ENCODE results near the gene CSDE1. TPM values are rescaled to one million over a fixed set of nuclear protein-coding genes. Genes with fewer than 3 reads are reported as not detected.
A peak's percentile ranks its signal among the peaks of the same experiment; 100 is the strongest.

CSDE1 gene
- total RNA-seq, 1 experiment from 2014 or later, result 536 TPM

GRCh38 chr1:114771992-114772391 lies 14.2 kb upstream of the CSDE1 start:
- Histone ChIP-seq H3K9me3 (ENCODE audit: insufficient read depth, low read depth) (no peaks in the 10 kb centered on the region), H3K79me2 (ENCODE audit: low read depth) (no peaks in the 10 kb centered on the region), H3K4me3 (no peak overlapping the region), H2AFZ (no peak overlapping the region), H3K27me3 (ENCODE audit: insufficient read depth, low read depth) (no peaks in the 10 kb centered on the region), H3F3A (ENCODE audit: insufficient read depth, low read depth) (peaks cover 3% of the 10 kb centered on the region; the same call in 1 of the 2 replicates), H3K27ac (no peak overlapping the region), H3K4me2 (no peak overlapping the region), H3K9me2 (ENCODE audit: insufficient read depth) (no peaks in the 10 kb centered on the region), H3K36me3 (ENCODE audit: low read depth) (peaks cover 29% of the 10 kb centered on the region), H3K4me1 (replicated peaks; ENCODE audit: insufficient read depth) (no peaks in the 10 kb centered on the region), H4K20me1 (ENCODE audit: insufficient read depth) (peaks cover 3% of the 10 kb centered on the region; the same call in 1 of the 2 replicates)
- intact Hi-C loops (cut with micrococcal nuclease; ENCODE audit: unreplicated experiment), result no loop called here
- BruUV-seq (replicated peaks), result no TSS peak
- TF ChIP-seq EZH2 (IDR thresholded peaks at IDR 0.05; ENCODE audit: low read depth) (no peak), CTCF (conservative IDR thresholded peaks at IDR 0.05) (no peak)
- ChIA-PET CTCF (no interaction called here), POLR2A (ENCODE audit: unreplicated experiment) (interaction anchor here (0.7 kb wide), 2 partner anchors 102 to 104 kb away, joined by 4 to 5 read pairs; partner anchors contain the start of gene DENND2C)
- DNase-seq, result no peak

GRCh38 chr1:114770989-114771388 lies 13.2 kb upstream of the CSDE1 start:
- no peak overlapping the region for H3K4me2 ChIP-seq
- H3K4me3 ChIP-seq, result no peak overlapping the region
- ChIA-PET POLR2A (ENCODE audit: unreplicated experiment) (interaction anchor here (0.6 to 1.0 kb wide), 2 partner anchors 15 to 454 kb away, joined by 4 to 5 read pairs; no protein-coding TSS in a partner anchor), CTCF (no interaction called here)
- TF ChIP-seq CTCF (conservative IDR thresholded peaks at IDR 0.05), result no peak
- TF ChIP-seq EZH2 (IDR thresholded peaks at IDR 0.05; ENCODE audit: low read depth), result no peak
- no peaks in the 10 kb centered on the region for H3K9me2 ChIP-seq (ENCODE audit: insufficient read depth)
- DNase-seq, result no peak
- no peaks in the 10 kb centered on the region for H3K79me2 ChIP-seq (ENCODE audit: low read depth)
- H3K36me3 ChIP-seq (ENCODE audit: low read depth), result peaks cover 23% of the 10 kb centered on the region
- H3K27ac ChIP-seq, result no peak overlapping the region
- no peaks in the 10 kb centered on the region for H3K9me3 ChIP-seq (ENCODE audit: insufficient read depth, low read depth)
- H3K4me1 ChIP-seq (replicated peaks; ENCODE audit: insufficient read depth), result no peaks in the 10 kb centered on the region
- no peak overlapping the region for H2AFZ ChIP-seq
- no peaks in the 10 kb centered on the region for H3F3A ChIP-seq (ENCODE audit: insufficient read depth, low read depth)
- H3K27me3 ChIP-seq (ENCODE audit: insufficient read depth, low read depth), result no peaks in the 10 kb centered on the region
- BruUV-seq (replicated peaks), result no TSS peak
- intact Hi-C loops (cut with micrococcal nuclease; ENCODE audit: unreplicated experiment), result no loop called here
- H4K20me1 ChIP-seq (ENCODE audit: insufficient read depth), result no peaks in the 10 kb centered on the region

- intact Hi-C loops (cut with micrococcal nuclease; ENCODE audit: unreplicated experiment), result no loop called here
- Histone ChIP-seq H2AFZ (no peak overlapping the region), H4K20me1 (ENCODE audit: insufficient read depth) (no peaks in the 10 kb centered on the region), H3K36me3 (ENCODE audit: low read depth) (no peaks in the 10 kb centered on the region), H3K4me3 (no peak overlapping the region), H3K79me2 (ENCODE audit: low read depth) (no peaks in the 10 kb centered on the region), H3F3A (ENCODE audit: insufficient read depth, low read depth) (no peaks in the 10 kb centered on the region), H3K27me3 (ENCODE audit: insufficient read depth, low read depth) (no peaks in the 10 kb centered on the region), H3K9me3 (ENCODE audit: insufficient read depth, low read depth) (peaks cover 3% of the 10 kb centered on the region; the same call in 1 of the 2 replicates), H3K4me2 (no peak overlapping the region), H3K9me2 (ENCODE audit: insufficient read depth) (no peaks in the 10 kb centered on the region), H3K27ac (no peak overlapping the region), H3K4me1 (replicated peaks; ENCODE audit: insufficient read depth) (no peaks in the 10 kb centered on the region)
- ChIA-PET POLR2A (ENCODE audit: unreplicated experiment) (no interaction called here), CTCF (interaction anchor here (0.6 kb wide), 1 partner anchor 260 kb away, joined by 3 read pairs; no protein-coding TSS in a partner anchor)
- BruUV-seq (replicated peaks), result no TSS peak
- TF ChIP-seq EZH2 (IDR thresholded peaks at IDR 0.05; ENCODE audit: low read depth) (no peak), CTCF (conservative IDR thresholded peaks at IDR 0.05) (peak; percentile 32; the same call in 1 of the 2 replicates)
- no peak for DNase-seq
Observed at GRCh38 chr1:114764689-114765088, 6.9 kb upstream of the CSDE1 start.

Data from PC-9 (cell line).